Activated CD8-positive, alpha-beta memory T cell treated with anti-CD3 and anti-CD28 coated beads, Interleukin-2, amount 50 U/mL, for 24 hours (primary cell): ENCODE results near the gene CHD1.

Source experiments
- DNase-seq: peaks from one replicate; pipeline ENCODE4 v3.0.0-alpha.2; 2020; ENCODE audit errors: extremely low read depth

Gene CHD1

DNA sequence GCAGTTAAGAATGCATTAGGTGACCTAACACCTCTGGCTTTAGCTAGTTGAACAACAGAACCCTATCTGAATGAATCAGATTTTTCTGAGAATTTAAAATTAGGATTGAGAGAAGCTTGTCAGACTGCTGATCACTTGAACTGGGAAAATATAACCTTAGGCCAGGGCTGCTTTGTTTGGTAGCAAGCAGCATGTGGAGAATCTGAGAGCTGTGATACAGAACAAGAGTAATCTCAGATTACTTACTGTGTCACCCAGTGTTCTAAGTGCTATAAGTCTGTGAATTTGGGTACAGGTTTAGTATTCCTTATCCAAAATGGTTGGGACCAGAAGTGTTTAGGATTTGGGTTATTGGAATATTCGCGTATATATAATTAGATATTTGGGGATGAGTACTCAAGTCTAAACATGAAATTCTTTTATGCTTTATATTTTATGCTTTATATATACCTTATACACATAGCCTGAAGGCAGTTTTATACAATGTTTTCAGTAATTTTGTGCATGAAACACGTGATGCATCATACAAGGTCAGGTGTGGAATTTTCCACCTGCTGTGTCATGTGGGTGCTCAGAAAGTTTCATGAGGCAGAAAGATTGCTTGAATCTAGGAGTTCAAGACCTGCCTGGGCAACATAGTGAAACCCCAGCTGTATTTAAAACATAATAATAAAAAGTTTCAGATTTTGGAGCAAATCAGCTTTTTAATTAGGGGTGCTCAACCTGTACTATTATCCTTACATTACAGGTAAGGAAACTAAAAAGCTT lies 8.3 kb upstream of the CHD1 start:
- no peak for DNase-seq

DNA sequence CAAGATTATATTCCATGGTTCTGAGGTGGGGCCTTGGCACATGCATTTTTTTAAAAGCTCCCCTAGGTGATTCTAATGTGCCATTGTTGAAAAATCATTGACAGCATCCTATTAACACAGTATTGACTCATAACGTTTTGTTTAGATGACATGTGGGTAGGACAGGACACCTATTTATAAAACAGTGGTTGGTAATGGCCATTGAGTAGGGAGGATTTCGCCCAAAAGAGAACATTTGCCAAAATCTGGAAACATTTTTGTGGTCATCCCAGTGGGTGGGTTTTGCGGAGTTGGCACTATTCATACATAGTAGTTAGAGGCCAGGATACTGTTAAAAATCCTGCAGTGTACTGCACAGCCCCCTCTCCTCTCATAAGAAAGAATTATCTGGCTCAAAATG lies 6.4 kb upstream of the CHD1 start:
- no peak for DNase-seq

DNA sequence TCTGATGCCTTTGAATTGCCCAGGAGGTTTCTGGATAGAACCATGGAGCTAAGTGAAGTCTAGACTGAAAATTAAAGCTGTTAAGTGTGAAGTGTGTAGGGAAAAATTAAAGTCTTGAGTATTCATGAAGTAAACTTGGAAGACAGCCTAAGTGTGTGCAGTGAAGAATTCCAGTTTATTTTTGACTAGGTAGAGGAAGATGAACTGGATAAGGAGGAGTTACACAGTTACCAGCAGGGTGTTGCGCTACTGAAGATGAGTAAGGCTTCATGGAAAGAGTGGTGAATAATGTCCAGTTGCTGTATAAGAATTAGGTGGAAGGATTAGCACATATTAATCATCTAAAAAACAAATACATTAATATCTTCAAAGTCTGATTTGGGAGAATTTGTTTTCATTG lies 5.7 kb upstream of the CHD1 start:
- no peak for DNase-seq

DNA sequence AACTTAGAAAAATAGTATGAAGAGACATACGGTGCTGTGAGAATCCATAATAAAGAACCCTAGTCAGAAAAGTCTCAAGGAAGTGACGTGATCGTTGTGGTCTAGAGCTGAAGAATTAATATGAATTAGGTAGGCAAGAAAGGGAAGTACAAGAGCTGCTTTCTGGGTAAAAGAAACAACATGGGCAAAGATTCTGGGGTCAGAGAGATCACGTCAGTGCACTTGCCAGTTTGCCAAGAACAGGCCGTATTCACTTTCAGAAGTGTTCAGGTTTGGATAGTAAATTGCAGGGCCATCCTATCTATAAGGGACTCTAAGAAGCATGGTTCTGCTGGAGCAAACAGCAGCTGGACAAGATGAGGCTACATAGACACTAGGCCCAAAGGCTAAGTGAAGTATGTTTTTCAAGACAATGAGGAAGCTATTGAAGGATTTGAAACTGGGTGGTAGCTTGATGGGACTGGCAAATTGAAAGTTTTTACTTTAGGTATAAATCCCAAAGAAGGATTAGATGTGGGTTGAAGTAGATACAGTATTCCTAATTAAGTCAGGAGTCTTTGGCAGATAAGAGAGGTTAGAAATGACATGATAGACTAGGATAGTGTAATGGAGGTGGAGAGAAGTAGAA lies 4.8 kb upstream of the CHD1 start:
- DNase-seq, result no peak

GRCh38 chr5:98930972-98931762 lies 2.4 kb upstream of the CHD1 start:
- no peak for DNase-seq

- no peak for DNase-seq
Observed at GRCh38 chr5:98929710-98930298, 997 bp upstream of the CHD1 start.

DNA sequence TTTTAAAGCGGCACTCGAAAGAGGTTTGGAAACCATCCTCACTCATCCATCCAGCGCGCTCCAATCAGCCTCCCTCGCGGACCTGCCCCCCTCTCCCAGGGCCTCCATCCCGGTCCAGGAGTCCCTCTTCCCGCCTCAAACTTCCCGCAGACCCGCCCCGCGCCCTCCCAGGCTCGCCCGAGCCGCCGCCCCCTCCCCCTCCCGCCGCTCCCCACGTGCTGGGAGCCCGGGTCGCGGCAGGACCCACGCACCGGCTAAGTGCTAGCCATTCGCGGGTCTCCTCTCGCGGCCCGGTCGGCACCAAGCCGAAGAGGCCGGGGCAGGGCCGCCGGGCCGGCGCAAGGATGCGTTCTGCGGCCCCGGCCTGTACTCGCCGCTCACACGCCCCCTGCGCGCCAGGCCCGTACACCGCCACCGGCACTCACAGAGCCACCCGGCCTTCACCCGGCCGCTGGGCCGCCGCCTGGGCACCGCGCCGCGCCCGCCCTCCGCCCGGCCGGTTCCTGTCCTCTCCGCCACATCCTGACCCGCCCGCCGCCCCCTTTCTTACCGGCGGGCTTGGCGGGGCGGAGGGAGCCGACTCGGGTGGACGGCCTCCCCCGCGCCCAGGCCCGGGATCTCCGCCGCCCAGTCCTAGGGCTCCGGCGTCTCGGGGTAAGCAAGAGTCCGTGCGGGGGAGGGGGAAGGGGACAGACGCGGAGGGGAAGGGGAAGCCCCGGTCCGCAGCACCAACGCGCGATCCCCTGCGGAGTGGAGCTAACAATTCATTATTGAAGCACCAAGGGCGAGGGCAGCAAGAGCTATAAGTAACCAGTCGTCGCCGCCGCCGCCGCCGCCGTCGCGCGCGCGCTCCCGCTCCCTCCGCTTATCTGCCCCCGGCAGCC lies 576 bp downstream of the CHD1 start:
- DNase-seq, result no peak

GRCh38 chr5:98927242-98927988 lies 1.4 kb downstream of the CHD1 start:
- DNase-seq, result peak; percentile 38

DNA sequence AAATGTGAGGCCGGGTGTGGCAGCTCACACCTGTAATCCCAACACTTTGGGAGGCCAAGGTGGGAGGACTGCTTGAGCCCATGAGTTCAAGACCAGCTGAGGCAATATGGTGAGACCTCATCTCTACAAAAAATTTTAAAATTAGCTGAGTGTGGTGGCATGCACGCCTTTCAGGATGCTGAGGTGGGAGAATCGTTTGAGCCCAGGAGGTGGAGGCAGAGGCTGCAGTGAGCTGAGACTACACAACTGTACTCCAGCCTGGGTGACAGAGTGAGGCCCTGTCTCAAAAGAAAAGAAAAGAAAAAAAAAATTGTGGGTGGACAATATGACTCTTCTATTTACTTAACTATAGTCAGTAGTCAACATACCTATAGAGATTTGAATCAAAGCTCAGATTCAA lies 4.8 kb downstream of the CHD1 start:
- DNase-seq, result no peak

GRCh38 chr5:98921947-98922505 lies 6.8 kb downstream of the CHD1 start:
- no peak for DNase-seq

GRCh38 chr5:98917433-98917832 lies 11.4 kb downstream of the CHD1 start:
- DNase-seq, result no peak

GRCh38 chr5:98916540-98916939 lies 12.3 kb downstream of the CHD1 start:
- DNase-seq, result no peak

DNA sequence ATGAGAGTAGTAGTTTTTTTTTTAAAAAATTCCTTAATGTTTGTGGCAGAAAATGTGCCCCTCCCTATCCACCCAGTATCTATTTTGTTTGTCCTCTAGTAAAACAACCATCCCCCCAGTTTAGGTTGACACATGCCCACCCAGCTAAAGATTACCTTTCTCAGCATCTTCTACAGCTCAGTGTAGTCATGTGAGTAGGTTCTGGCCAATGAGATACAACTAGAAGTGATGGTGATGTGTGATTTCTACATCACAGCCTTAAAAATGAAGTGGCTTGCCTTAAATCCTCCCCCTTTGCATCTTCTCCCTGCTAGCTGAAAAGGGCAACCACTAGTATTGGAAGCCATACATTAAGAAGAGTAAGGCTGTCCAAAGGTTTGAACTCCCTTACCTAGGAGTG lies 14.9 kb downstream of the CHD1 start:
- no peak for DNase-seq

DNA sequence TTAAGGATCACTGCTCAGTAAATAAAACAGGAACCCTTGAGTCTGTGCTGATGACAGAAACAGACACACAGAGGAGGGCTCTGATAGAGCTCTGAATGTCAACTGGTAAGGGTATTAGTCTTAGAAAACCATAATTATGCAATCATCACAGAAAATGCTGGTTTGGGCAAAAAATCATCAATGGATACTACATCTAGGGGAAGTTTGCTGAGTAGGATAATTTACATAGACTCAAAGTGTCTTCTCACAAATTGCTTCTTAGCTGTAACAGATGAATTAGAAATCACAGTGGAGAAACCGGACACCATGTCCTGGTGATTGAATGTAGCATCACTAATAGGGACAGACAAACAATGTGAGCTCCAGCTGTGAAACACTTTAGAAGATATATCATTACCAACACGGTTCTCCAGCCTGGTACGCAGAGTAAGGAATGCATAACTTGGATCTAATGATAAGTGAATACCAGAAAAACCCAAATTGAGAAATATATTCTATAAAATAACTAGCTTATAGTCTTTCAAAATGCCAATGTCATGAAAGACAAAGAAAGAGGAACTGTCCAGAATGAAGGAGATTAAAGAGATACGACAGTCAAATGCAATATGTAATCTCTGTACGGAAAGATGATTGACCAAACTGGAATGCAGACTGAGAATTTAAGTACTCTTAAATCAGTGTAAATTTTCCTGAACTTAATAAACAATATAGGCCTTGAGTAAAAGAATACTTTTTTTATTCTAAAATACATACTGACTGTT lies 17.3 kb downstream of the CHD1 start:
- DNase-seq, result no peak

GRCh38 chr5:98909363-98909762 lies 19.4 kb downstream of the CHD1 start:
- no peak for DNase-seq

DNA sequence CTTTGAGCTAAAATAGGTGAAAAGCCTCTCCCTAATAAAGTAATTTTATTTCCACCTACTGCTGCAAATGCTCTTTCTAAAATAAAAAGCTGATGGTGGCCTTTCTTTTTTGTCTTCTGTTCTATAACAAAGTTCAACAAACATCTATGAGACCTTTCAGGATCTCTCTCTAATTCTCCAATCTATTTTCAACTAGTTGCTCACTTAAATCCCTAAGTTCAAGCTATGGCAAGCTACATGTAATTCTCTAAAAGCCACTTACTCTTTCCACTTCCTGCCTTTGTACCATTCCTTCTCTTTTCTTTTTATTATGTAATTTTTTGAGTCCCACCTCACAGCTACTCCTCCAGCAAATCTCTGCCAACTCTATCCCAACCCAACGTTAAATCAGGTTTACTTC lies 20.9 kb downstream of the CHD1 start:
- no peak for DNase-seq

- DNase-seq, result no peak
Observed at GRCh38 chr5:98906756-98907355, 22.0 kb downstream of the CHD1 start.

- no peak for DNase-seq
Observed at GRCh38 chr5:98905857-98906688, 22.7 kb downstream of the CHD1 start.
